GM23248 (cell line): ENCODE results near the gene PALD1.

Experiments
- EZH2 ChIP-seq: fragments of 200-600 bp; sonication (generic); IDR thresholded peaks from 2 replicates; pipeline ENCODE4 v1.6.1; 2018; ENCODE audit warnings: antibody characterized with exemption, mild to moderate bottlenecking; ENCODE audit not compliant: insufficient read depth, poor library complexity, severe bottlenecking
- EZH2phosphoT487 ChIP-seq: fragments of 200-600 bp; sonication (generic); IDR thresholded peaks from 2 replicates; pipeline ENCODE4 v1.6.1; 2018; ENCODE audit warnings: antibody characterized with exemption, moderate library complexity, mild to moderate bottlenecking, low read depth; ENCODE audit not compliant: insufficient read depth

- TF ChIP-seq EZH2phosphoT487 (no peak), EZH2 (no peak)
Measured at GRCh38 chr10:70532554-70533188, 54.1 kb downstream of the PALD1 start.
